DMS 273 (cell line): ENCODE data around the gene GNRH2.
A peak's percentile ranks its signal among the peaks of the same experiment; 100 is the strongest.
"Not testable (repeated sequence)": the region's sequence is repeated elsewhere in the genome, so short reads cannot be mapped to it uniquely, and the experiment has no call there.

ENCODE experiments used
- DNase-seq: peaks from one replicate; lab custom pipeline; 2025; ENCODE audit not compliant: unreplicated experiment; lab: John Stamatoyannopoulos, UW

Gene GNRH2

DNA sequence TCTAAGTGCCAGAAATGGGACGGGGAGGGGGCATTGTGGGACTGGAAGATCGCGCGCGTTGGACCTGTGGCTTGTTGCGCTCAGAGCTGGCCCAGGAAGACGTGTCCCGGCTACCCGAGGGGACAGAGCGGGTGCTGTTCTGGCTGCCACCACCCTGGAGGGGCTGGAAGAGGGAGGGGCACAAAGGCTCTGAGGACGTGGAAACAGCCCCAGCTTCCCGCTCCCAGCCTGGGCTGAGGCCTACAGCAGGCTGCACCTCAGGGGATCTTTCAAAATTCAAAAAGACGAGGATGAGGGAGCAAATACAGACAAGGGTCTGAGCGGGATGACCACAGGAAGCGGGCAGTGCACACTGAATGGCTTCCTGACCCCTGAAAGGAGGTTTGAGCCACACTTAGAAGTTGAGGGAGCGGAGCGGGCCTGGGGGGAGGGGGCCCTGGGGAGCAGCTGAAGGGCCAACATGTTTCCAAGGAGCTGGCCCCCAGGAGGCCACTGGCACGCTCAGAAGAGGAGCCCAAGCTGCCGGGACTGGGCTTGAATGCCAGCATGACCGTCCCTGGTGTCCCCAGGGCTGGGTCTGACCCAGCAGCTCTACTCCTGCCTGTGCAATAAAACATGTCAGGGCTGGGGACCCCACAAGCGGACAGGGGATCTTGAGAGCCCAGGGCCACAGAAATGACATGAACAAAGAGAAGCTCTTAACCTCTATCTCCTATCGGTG lies 29.3 kb downstream of the GNRH2 start:
- DNase-seq, result no peak

DNA sequence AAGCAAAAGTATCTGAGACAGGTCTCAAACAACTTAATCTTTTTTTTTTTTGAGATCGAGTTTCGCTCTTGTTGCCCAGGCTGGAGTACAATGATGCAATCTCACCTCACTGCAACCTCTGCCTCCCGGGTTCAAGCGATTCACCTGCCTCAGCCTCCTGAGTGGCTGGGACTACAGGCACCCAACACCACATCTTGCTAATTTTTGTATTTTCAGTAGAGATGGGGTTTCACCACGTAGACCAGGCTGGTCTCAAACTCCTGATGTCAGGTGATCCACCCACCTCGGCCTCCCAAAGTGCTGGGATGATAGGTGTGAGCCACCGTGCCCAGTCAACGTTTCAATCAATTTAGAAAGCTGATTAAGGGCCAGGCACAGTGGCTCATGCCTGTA lies 29.8 kb downstream of the GNRH2 start:
- DNase-seq, result not testable (repeated sequence)

DNA sequence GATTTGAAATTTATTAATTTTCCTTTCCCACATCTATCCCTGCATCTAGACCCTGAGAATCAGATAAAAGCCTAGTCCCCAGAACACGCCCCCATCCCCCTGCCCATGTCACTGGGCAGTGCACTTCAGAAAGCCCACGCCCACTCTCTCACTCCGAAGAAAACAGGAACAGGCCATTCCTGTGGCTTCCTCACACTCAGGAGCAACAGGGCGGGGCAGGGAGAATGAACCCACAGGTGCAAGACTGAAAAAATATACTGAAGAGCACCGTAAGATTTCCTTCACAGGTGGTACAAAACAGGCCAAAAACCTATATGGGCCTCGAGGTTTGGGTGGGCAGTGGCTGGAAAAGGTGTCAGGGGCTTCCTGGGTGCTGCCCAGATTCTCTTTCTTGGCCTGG lies 31.4 kb downstream of the GNRH2 start:
- DNase-seq, result no peak

DNA sequence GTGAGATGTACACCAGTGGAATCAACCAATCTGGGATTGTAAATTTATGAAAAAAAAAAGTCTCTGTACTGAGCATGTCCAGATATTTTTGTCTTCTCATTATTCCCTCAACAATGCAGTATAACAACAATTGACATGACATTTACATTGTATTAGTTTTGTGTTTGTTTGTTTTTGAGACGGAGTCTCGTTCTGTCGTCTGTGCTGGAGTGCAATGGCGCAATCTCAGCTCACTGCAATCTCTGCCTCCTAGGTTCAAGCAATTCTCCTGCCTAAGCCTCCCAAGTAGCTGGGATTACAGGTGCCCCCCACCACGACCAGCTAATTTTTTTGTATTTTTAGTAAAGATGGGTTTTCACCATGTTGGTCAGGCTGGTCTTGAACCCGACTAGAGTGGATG lies 31.9 kb downstream of the GNRH2 start:
- DNase-seq, result not testable (repeated sequence)

DNA sequence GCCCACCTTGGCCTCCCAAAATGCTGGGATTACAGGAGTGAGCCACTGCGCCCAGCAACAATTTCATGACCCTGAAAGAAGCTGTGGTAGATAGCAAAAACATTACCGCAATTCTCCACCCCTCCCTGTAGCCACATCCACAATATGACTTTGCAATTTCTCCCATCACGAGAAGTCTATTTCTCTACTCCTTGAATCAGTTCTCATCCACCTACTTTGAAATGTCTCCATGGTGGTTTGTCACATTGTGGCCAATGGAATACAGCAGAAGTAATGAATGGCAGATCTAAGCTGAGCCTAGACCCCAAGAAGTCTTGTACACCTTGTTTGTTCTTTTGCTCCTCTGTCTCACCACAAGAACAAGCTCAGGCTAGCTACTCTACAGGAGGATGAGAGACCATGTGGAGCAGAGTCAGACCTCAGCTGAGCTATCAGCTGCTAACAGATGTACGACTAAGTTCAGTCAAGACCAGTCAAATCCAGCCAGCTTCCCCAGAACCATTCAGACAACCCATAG lies 34.3 kb downstream of the GNRH2 start:
- DNase-seq, result no peak

DNA sequence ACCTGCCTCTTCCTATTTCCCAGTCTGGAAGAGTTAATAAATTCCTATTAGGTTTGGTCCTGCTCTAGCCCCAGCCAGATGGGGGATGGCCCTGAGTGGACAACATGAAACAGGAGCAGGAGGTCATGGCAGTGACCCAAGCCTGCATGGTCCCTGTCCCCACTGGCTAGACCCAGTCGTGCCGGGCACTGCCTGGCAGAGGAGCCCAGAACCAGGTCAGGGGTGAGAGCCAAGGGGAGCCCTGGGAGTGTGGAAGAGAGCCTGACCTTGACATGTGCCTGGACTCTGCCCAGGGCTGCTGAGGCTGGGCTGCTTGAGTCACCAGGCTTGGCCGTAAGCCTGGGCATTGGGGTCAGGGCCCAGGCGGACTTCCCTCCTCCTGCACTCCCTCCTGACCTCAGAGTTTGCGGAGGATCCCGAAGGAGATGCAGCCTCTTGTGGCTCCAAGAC lies 37.5 kb downstream of the GNRH2 start:
- DNase-seq, result no peak

DNA sequence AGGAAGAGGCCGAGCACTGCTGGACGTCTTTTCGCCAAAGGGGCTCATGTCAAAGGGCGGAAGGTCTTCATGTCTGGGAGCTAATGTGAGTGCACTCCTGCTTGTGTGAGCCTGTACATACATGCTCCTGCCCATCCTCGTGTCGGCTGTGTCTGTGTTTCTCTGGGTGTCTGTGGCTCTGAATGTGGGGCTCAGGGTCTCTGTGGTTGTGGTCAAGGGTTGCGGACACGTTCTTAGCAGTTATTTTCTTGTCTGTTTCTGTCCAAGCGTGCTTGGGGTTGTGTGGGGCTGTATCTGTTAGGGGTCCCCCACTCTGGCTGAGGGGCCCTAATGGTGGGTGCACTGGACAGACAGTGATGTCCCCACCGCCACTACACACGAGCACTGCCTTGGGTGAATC lies 38.2 kb downstream of the GNRH2 start:
- DNase-seq, result no peak

DNA sequence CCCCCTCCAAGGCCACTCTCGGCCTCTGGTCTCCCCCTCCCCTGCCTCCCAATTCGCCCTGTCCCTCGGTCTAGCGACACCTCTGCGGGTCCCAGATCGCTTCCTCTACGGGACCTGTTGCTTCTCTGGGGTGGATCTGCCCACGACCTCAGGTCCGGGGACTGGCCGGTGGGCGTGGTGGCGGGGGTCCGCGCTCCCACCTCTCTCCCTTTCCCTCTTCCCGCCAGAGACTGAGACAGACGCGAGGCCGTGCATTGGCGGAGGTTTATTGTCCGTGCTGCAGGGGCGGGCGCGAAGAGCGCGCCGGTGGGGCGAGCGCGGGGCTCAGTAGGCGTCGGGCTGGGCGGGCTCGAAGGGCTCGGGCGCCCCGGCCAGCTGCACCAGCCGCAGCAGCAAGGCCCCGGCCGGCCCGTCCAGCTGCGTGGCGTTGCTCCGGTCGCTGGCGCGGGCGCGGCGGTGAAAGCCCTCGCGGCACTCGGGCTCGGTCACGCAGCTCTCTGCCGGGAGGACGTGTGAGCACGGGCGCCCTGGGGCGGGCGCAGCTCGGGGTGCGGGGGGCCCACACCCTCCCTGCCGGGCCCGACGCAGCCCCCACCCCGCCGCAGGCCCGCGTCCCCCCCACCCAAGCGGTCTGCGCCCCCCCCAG lies 39.0 kb downstream of the GNRH2 start:
- DNase-seq, result peak; percentile 39

DNA sequence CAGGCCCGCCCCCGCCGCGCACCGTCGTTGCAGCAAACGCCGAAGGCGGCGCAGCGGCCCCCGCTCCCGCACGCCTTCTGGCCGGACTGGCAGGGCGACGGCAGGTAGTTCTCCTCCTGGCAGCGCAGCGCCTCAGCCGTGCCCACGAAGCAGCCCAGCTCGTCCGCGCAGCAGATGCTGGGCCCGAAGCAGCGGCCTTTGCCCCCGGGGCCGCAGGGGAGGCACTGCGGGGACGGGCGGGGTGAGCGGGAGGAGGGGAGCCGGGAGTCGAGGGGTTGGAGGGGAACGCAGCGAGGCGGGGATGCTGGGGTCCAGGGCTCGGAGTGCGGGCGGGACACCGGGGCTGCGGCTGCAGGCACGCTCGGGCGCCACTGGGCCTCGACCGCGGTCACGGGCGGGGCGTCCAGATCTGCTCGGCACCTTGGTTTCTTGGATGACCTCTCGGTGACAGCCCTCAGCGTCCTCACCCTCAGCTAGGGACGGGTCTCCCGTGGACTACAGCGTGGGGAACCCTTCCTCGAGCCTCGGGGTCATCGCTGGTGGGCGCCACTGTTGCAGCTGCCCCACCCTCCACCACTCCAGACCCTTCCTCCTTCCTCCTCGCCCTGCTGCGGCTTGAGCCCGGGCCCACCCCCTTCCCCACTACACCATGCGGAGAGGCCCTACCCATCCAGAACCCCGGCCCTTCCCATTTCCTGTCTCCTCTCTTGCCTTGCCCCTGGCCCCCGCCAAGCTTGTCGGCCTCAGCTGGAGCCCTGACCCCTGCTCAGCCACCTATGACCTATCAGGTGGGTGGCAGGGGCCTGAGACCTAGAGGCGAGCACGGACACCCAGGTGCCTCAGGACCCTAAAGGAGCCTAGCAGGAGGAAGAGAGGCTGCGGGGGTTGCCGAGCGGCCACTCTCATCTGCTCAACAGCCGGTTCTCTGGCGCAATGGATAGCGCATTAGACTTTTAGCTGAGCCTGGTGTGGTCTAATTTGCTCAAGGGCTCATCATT lies 39.8 kb downstream of the GNRH2 start:
- DNase-seq, result peak; percentile 39

DNA sequence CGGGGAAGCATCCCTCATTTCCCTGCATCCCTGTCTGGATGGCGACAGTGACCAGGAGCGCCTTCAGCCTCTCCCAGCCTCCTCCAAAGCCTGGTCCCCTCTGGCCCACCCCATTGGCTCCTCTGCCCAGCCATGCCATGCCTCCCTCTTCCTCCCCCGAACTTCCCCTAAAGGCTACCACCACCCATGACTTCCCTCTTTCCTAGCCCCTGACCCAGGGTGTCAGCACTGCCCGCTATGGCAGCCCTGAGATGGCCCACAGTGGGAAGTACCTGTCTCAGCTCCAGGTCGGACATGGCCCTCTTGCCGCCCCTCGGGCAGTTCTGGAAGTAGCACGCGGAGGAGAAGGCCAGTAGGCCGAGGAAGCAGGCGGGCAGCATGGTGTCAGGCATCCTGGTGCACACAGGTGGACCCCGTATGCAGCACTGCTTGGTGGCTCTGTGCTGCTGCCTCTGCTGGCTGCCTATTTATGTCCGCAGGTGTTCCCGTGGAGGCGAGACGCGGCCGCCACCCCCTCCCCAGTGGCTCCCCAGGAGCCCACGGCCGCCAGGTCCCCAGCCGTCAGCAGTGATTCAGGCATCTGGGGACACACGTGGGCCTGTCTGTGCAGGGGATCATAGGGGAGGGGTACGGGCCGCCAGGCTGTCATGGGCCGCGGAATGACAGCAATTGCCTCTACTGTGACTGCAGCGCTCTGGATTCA lies 41.0 kb downstream of the GNRH2 start, which contains the start of gene AVP:
AVP (minus strand) TSS at position 442 of the 703 bp plus-strand sequence; CDS start at position 392, 50 bp downstream.
- DNase-seq, result no peak

DNA sequence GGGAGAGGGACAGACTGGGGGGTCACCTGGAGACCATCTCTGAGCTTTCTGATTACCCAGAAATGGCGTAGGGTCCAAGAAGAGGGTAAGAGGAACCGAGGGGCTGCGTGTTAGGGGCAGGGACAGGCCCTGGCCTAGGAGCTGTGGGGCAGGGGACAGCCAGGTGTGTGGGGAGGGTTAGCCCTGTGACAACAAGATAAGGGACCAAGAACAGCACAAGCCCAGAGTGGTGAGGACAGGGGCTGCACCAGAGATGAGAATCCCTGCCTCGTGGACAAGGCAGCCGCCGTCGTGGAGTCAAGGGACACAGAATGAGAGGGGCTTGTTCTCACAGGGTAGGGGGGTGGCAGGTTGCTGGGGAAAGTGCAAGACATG lies 41.6 kb downstream of the GNRH2 start:
- no peak for DNase-seq

DNA sequence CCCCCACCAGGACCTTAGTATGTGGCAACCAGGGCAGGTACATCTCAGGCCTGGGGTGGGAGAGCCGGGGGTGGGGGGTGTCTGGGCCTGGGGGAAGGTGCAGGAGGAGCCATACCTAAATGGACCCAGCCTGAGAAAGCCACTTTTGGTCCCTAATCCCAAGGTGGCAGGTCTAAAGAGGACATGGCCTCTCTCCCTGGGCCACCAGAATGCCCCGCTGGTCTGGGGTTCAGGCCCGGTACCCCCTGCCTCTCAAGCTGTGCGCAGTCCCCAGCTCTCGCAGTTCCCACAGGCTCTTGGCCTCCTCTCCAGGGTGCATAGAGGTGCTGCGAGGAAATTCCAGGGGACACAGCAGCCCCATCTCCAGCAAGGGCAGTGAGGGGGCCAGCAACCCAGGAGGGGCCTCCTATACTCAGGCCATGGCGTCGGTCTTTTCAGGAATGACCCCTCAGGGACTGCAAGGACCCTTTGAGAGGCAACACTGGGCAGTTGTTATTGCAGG lies 42.2 kb downstream of the GNRH2 start:
- DNase-seq, result no peak

DNA sequence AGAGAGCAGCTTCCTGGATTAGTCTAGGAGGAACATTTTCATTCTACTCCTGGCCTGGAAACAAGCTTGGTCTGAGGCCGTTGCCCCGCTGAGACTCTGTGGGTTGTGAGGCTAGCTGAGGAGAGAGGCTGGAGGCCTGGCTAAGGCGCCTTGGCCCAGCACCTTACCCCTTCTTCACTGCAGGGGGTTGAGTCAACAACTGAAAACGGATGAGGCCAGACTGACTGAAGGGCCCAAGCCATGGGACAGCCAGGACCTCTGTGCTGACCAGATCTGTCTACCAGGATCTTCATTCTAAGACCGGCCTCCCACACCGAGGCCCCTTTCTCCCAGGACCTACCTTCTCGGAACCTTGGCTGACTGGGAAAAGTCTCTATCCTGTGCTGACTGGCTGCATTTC lies 44.6 kb downstream of the GNRH2 start:
- DNase-seq, result no peak

DNA sequence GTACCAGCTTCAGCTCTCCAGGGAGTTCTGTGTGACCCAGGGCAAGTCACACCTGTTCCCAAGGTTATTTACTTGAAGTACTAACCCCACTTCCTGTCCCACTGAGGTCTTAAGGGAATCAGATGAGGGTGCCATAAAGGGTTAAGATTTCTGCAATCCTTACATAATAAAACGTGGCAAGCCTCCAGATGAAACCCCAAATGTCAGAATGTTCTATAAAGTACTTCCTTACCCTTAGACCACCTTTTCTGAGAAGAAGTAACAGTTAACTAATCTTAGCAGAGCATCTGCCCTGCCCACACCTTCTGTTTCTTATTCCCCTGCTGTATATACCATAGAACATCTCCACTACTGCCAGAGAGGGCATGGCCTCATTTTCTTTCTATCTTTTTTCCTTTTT lies 47.1 kb downstream of the GNRH2 start:
- DNase-seq, result no peak

DNA sequence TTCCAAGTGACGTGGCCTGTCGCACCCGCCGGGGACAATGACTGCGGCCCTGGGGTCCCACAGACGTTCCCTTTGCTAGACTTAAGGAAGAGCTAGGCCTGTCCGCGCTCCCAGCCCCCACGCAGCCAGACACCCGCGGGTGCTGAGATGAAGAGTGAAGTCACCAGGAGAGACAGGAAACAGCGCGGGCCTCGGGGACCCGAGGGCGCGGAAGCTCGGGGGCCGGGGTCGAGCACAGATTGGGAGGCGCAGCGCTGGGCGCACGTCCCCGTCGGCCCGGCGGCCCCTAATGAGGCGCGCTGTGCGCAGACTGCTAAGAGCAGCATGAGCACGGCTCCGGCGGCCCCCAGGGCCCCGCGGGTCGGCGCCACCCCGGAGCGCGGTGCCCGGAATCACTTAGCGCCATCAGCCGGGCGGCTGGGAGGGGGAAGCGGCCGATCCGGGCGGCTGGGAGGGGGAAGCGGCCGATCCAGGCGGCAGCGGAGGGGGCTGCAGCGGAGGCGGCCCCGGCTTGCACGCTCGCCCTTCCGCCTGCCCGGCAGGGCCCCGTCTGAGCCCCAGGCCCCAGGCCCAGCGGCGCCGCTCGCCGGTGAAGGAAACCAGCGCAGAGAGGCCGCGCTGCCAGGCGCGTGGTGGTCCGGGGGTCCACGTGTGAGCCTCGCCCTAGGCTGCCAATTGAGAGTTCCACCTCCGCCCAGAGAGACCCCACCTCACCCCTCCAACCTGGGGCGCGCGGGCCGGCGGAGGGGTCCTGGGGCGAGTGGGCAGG lies 49.4 kb downstream of the GNRH2 start:
- DNase-seq, result no peak

DNA sequence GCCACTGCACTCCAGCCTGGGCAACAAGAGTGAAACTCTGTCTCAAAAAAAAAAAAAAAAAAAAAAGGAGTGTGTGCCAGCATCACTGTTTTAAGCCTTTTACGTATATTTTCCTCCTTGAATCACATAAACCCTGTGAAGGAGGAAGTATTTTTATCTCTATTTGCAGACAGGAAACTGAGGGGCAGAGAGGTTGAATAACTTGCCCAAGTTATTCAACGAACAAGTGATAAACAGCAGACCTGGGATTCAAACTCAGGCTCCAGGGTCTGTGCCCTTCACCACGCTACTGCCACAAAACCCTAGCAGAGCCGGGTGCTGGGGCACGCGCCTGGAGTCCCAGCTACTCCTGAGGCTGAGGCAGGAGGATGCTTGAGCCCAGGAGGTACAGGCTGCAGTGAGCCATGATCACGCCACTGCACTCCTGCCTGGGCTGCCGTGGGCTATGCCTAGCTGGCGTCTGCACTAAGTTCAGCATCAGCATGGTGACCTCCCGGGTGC lies 50.5 kb downstream of the GNRH2 start:
- no peak for DNase-seq

DNA sequence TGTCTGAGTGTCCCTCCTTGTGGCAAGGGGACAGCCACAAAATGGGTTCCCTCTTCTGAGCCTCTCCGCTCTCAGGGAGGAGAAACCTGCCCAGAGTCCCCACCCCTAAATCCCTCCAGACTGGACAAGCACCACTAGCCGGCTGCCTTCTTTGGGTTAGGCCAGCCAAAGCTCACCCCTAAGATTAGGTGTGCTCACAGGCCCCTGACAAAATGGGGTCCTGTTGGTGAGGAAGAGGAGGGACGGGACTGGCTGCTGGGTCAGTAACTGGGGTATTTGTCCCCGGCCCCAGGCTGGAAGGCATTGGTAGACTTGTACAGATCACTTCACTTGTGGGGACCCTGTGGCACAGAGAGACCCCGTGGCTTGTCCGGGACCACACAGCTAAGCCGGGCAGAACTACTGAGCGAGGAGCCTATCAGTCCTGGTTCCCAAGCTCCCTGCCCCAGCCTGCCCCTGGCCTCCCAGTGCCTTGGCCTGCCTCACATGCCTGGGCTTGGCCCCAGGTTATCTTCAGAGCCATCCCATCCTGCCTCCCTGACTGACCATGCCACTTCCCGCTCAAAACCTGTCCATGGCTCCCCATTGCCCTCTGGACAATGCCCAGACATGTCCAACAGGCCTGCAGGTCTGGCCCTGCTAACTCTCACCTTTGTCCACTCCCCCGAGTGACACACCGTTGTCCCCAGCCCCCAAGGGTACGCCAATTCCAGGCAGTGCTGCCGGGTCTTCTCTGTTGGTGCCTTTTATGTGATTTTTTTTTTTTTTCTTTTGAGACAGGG lies 51.6 kb downstream of the GNRH2 start:
- DNase-seq, result no peak
